ENCODE results near the gene LIMS1.
"Not testable (repeated sequence)": the region's sequence is repeated elsewhere in the genome, so short reads cannot be mapped to it uniquely, and the experiment has no call there.

Gene LIMS1

DNA sequence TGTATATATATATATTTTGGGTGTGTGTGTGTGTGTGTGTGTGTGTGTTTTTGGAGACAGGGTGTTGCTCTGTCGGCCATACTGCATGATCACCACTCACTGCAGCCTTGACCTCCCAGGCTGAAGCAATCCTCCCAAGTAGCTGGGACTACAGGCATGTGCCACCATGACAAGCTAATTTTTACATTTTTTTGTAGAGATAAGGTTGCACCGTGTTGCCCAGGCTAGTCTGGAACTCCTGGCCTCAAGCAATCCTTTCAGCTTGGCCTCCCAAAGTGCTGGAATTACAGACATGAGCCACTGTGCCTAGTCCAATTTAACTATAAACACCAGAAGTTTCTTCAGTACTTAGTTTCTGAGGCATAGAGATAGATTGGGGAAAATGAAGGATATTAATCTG, 18.3 kb downstream of the LIMS1 start:
- H3K4me3 ChIP-seq (ENCODE audit: low read depth, low read length), result no peak overlapping the region

GRCh38 chr2:108553209-108553919, 19.1 kb downstream of the LIMS1 start:
- no peaks in the 10 kb centered on the region for H3K36me3 ChIP-seq (ENCODE audit: control insufficient read depth, insufficient read depth, low read length)
- H3K27me3 ChIP-seq (ENCODE audit: control insufficient read depth, insufficient read depth, low read length), result no peaks in the 10 kb centered on the region
- no peak overlapping the region for H3K9ac ChIP-seq (ENCODE audit: low read length)
- H3K9me3 ChIP-seq (ENCODE audit: control insufficient read depth, insufficient read depth, low read depth, low read length), result no peaks in the 10 kb centered on the region
- peaks cover 25% of the 10 kb centered on the region; the same call in 1 of the 2 replicates for H3K4me1 ChIP-seq (ENCODE audit: control insufficient read depth, insufficient read depth, low read length)
- H3K27ac ChIP-seq (ENCODE audit: low read depth, low read length), result no peak overlapping the region
- no peak overlapping the region for H3K4me3 ChIP-seq (ENCODE audit: low read depth, low read length)

More for the DNA sequence above, 18.3 kb downstream of the LIMS1 start:
- Histone ChIP-seq H3K9me3 (ENCODE audit: control insufficient read depth, insufficient read depth, low read depth, low read length) (no peaks in the 10 kb centered on the region), H3K27me3 (ENCODE audit: control insufficient read depth, insufficient read depth, low read length) (no peaks in the 10 kb centered on the region), H3K27ac (ENCODE audit: low read depth, low read length) (no peak overlapping the region), H3K9ac (ENCODE audit: low read length) (no peak overlapping the region), H3K4me1 (ENCODE audit: control insufficient read depth, insufficient read depth, low read length) (peaks cover 25% of the 10 kb centered on the region; the same call in 1 of the 2 replicates), H3K36me3 (ENCODE audit: control insufficient read depth, insufficient read depth, low read length) (no peaks in the 10 kb centered on the region)

DNA sequence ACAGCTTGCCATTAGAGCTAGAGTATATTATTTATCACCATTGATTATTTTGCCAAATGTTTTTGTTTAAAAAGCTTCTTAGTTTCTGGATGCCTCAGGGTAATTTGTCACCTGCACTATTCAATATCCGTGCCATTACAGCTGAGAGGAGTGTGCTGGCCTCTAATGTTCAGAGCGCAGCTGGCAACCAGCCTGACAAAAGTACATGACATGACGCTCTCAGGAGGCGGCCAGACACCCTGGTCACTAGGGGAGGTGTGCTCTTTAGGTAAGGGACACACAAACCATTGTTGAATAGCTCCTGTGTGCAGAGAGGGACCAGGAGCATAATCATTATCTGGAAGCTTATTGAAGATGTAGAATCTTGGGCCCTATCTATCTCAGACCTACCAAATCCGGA, 20.3 kb downstream of the LIMS1 start:
- H3K9ac ChIP-seq (ENCODE audit: low read length), result no peak overlapping the region
- peaks cover 25% of the 10 kb centered on the region; the same call in 1 of the 2 replicates for H3K4me1 ChIP-seq (ENCODE audit: control insufficient read depth, insufficient read depth, low read length)
- H3K27me3 ChIP-seq (ENCODE audit: control insufficient read depth, insufficient read depth, low read length), result no peaks in the 10 kb centered on the region
- no peak overlapping the region for H3K4me3 ChIP-seq (ENCODE audit: low read depth, low read length)
- H3K9me3 ChIP-seq (ENCODE audit: control insufficient read depth, insufficient read depth, low read depth, low read length), result no peaks in the 10 kb centered on the region
- H3K27ac ChIP-seq (ENCODE audit: low read depth, low read length), result no peak overlapping the region
- H3K36me3 ChIP-seq (ENCODE audit: control insufficient read depth, insufficient read depth, low read length), result no peaks in the 10 kb centered on the region

DNA sequence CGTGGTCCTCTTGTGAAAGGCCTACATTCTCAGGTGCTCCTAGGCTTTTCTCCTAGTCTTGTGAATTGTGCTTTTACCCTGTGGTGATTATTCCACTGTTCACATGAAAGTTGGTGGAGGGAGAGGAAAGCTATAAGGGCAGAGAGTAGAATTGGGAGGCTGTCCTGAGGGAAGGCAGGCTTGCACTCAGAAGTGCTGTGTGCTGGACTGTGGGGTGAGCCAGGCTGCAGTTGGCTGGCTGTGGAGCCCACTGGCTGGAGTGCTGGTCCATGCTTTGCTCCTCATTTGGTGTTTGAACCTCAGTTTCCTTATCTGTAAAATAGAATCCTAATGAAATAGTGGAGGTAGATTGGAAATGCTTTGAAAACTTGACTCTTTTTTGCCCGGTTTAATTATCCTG, 21.3 kb downstream of the LIMS1 start:
- Histone ChIP-seq H3K9ac (ENCODE audit: low read length) (no peak overlapping the region), H3K27ac (ENCODE audit: low read depth, low read length) (no peak overlapping the region), H3K9me3 (ENCODE audit: control insufficient read depth, insufficient read depth, low read depth, low read length) (no peaks in the 10 kb centered on the region), H3K36me3 (ENCODE audit: control insufficient read depth, insufficient read depth, low read length) (no peaks in the 10 kb centered on the region), H3K4me3 (ENCODE audit: low read depth, low read length) (no peak overlapping the region), H3K27me3 (ENCODE audit: control insufficient read depth, insufficient read depth, low read length) (no peaks in the 10 kb centered on the region), H3K4me1 (ENCODE audit: control insufficient read depth, insufficient read depth, low read length) (peaks cover 32% of the 10 kb centered on the region)

DNA sequence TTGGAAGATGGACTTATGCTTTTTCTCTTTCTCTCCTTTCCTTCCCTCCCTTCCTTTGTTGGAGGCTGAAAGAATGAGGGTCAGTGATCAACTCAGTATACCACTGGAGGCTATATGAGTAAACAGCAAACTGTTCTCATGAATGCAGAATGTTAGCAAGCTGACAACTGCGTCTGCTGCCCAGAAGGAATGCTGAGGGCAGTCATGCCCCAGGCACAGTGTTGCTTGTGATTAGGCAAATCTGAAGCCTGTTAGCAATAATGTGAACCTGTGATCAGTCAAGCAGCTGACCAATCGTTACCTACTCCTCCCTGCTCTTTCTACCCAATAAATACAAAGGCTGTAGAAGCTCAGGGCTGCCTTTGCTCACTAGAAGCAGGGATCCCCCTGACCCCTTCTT, 22.3 kb downstream of the LIMS1 start:
- not testable (repeated sequence) for H3K9ac ChIP-seq (ENCODE audit: low read length); H3K27ac ChIP-seq (ENCODE audit: low read depth, low read length); H3K36me3 ChIP-seq (ENCODE audit: control insufficient read depth, insufficient read depth, low read length)

GRCh38 chr2:108560241-108560811, 26.1 kb downstream of the LIMS1 start:
- no peak overlapping the region for H3K9ac ChIP-seq (ENCODE audit: low read length)
- H3K4me3 ChIP-seq (ENCODE audit: low read depth, low read length), result no peak overlapping the region
- peaks cover 11% of the 10 kb centered on the region; the same call in 1 of the 2 replicates for H3K9me3 ChIP-seq (ENCODE audit: control insufficient read depth, insufficient read depth, low read depth, low read length)
- H3K27me3 ChIP-seq (ENCODE audit: control insufficient read depth, insufficient read depth, low read length), result no peaks in the 10 kb centered on the region
- no peak overlapping the region for H3K27ac ChIP-seq (ENCODE audit: low read depth, low read length)
- H3K36me3 ChIP-seq (ENCODE audit: control insufficient read depth, insufficient read depth, low read length), result no peaks in the 10 kb centered on the region
- H3K4me1 ChIP-seq (ENCODE audit: control insufficient read depth, insufficient read depth, low read length), result peaks cover 14% of the 10 kb centered on the region

More for the DNA sequence above, 22.3 kb downstream of the LIMS1 start:
- not testable (repeated sequence) for H3K9me3 ChIP-seq (ENCODE audit: control insufficient read depth, insufficient read depth, low read depth, low read length); H3K27me3 ChIP-seq (ENCODE audit: control insufficient read depth, insufficient read depth, low read length); H3K4me3 ChIP-seq (ENCODE audit: low read depth, low read length)
- peaks cover 35% of the 10 kb centered on the region for H3K4me1 ChIP-seq (ENCODE audit: control insufficient read depth, insufficient read depth, low read length)

DNA sequence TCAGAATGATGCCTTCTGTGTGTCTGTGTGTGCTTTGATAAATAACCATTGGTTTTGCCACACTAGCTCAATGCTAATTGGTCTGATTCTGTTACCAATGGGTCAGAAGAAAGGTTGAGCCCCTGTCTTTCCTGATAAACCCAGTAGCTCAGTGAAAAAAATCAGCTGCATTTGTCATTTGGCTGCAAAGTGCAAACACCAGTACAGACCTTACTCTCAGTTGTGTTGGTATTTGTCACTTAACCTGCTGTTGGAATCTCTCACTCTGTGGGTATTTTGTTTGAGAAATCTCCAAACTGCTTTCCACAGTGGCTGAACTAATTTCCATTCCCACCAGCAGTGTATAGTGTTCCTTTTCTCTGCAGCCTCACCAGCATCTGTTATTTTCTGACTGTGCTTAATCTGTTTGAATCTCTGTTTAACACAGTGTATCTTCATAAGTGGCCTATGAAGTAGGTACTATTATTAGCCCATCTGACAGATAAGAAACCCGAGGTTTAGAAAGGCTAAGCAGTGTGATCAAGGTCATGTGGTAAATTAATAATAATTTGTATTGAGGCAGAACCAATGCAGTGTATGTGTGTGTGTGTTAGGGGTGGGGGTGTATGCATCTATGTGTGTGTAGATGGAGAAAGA, 26.7 kb downstream of the LIMS1 start:
- peaks cover 11% of the 10 kb centered on the region; the same call in 1 of the 2 replicates for H3K9me3 ChIP-seq (ENCODE audit: control insufficient read depth, insufficient read depth, low read depth, low read length)
- no peak overlapping the region for H3K4me3 ChIP-seq (ENCODE audit: low read depth, low read length)
- H3K9ac ChIP-seq (ENCODE audit: low read length), result no peak overlapping the region
- H3K27me3 ChIP-seq (ENCODE audit: control insufficient read depth, insufficient read depth, low read length), result no peaks in the 10 kb centered on the region
- H3K4me1 ChIP-seq (ENCODE audit: control insufficient read depth, insufficient read depth, low read length), result peaks cover 14% of the 10 kb centered on the region
- no peak overlapping the region for H3K27ac ChIP-seq (ENCODE audit: low read depth, low read length)
- no peaks in the 10 kb centered on the region for H3K36me3 ChIP-seq (ENCODE audit: control insufficient read depth, insufficient read depth, low read length)

DNA sequence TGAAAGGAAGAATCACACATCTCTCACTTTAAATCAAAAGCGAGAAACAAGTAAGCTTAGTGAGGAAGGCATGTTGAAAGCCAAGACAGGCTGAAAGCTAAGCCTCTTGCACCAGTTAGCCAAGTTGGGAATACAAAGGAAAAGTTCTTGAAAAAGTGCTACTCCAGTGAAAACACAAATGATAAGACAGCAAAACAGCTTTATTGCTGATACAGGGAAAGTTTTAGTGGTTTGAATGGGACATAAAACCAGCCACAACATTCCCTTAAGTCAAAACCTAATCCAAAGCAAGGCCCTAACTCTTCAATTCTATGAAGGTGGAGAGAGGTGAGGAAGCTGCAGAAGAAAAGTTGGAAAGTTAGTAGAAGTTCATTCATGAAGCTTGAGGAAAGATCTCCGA, 28.0 kb downstream of the LIMS1 start:
- Histone ChIP-seq H3K27ac (ENCODE audit: low read depth, low read length) (no peak overlapping the region), H3K4me1 (ENCODE audit: control insufficient read depth, insufficient read depth, low read length) (peaks cover 10% of the 10 kb centered on the region), H3K9ac (ENCODE audit: low read length) (no peak overlapping the region), H3K9me3 (ENCODE audit: control insufficient read depth, insufficient read depth, low read depth, low read length) (peaks cover 11% of the 10 kb centered on the region; the same call in 1 of the 2 replicates), H3K36me3 (ENCODE audit: control insufficient read depth, insufficient read depth, low read length) (no peaks in the 10 kb centered on the region), H3K4me3 (ENCODE audit: low read depth, low read length) (no peak overlapping the region), H3K27me3 (ENCODE audit: control insufficient read depth, insufficient read depth, low read length) (no peaks in the 10 kb centered on the region)

- Histone ChIP-seq H3K9ac (ENCODE audit: low read length) (no peak overlapping the region), H3K27me3 (ENCODE audit: control insufficient read depth, insufficient read depth, low read length) (no peaks in the 10 kb centered on the region), H3K27ac (ENCODE audit: low read depth, low read length) (no peak overlapping the region), H3K36me3 (ENCODE audit: control insufficient read depth, insufficient read depth, low read length) (no peaks in the 10 kb centered on the region), H3K4me1 (ENCODE audit: control insufficient read depth, insufficient read depth, low read length) (peaks cover 10% of the 10 kb centered on the region), H3K9me3 (ENCODE audit: control insufficient read depth, insufficient read depth, low read depth, low read length) (peaks cover 11% of the 10 kb centered on the region; the same call in 1 of the 2 replicates), H3K4me3 (ENCODE audit: low read depth, low read length) (no peak overlapping the region)
Observed at GRCh38 chr2:108564510-108564909, 30.2 kb downstream of the LIMS1 start.

GRCh38 chr2:108565778-108566375, 31.6 kb downstream of the LIMS1 start:
- Histone ChIP-seq H3K9ac (ENCODE audit: low read length) (no peak overlapping the region), H3K27ac (ENCODE audit: low read depth, low read length) (no peak overlapping the region), H3K9me3 (ENCODE audit: control insufficient read depth, insufficient read depth, low read depth, low read length) (peaks cover 11% of the 10 kb centered on the region; the same call in 1 of the 2 replicates), H3K36me3 (ENCODE audit: control insufficient read depth, insufficient read depth, low read length) (no peaks in the 10 kb centered on the region), H3K27me3 (ENCODE audit: control insufficient read depth, insufficient read depth, low read length) (no peaks in the 10 kb centered on the region), H3K4me3 (ENCODE audit: low read depth, low read length) (no peak overlapping the region), H3K4me1 (ENCODE audit: control insufficient read depth, insufficient read depth, low read length) (peaks cover 5% of the 10 kb centered on the region)

- Histone ChIP-seq H3K27me3 (ENCODE audit: control insufficient read depth, insufficient read depth, low read length) (no peaks in the 10 kb centered on the region), H3K9ac (ENCODE audit: low read length) (no peak overlapping the region), H3K9me3 (ENCODE audit: control insufficient read depth, insufficient read depth, low read depth, low read length) (no peaks in the 10 kb centered on the region), H3K27ac (ENCODE audit: low read depth, low read length) (no peak overlapping the region), H3K4me3 (ENCODE audit: low read depth, low read length) (no peak overlapping the region), H3K36me3 (ENCODE audit: control insufficient read depth, insufficient read depth, low read length) (no peaks in the 10 kb centered on the region), H3K4me1 (ENCODE audit: control insufficient read depth, insufficient read depth, low read length) (peaks cover 27% of the 10 kb centered on the region)
Observed at GRCh38 chr2:108570416-108570815, 36.1 kb downstream of the LIMS1 start.
